Natural killer cell (primary cell): ENCODE results near the gene GRHL3. TPM values are rescaled to one million over a fixed set of nuclear protein-coding genes. Genes with fewer than 3 reads are reported as not detected.

Experiments
- ATAC-seq, 3 donors: fragments of 150-1000 bp in 2 of 3; fragments of 200-7000 bp in 1 of 3; cut with Tn5 transposase; 1 replicate in 1 of 3; 2 replicates in 2 of 3; pipeline ENCODE4 v1.10.0; 2021; ENCODE audit warnings: mild to moderate bottlenecking in 2 of 3, moderate library complexity in 2 of 3
- DNase-seq, 2 donors: peaks; one replicate each; pipeline versions ENCODE4 v3.0.0 to v3.0.0-alpha.2; 2013 to 2021; ENCODE audit warnings: mixed read lengths in 1 of 2
- H3K27ac ChIP-seq: one replicate; pipeline ENCODE4 v1.5.1; 2013; ENCODE audit warnings: mild to moderate bottlenecking, low read length
- H3K27me3 ChIP-seq: one replicate; pipeline ENCODE4 v1.6.1; 2013; ENCODE audit warnings: low read length; ENCODE audit not compliant: control insufficient read depth, insufficient read depth
- H3K36me3 ChIP-seq: one replicate; pipeline ENCODE4 v1.6.1; 2013; ENCODE audit warnings: low read length; ENCODE audit not compliant: control insufficient read depth, insufficient read depth
- H3K4me1 ChIP-seq: one replicate; pipeline ENCODE4 v1.6.1; 2013; ENCODE audit warnings: low read length; ENCODE audit not compliant: control insufficient read depth, insufficient read depth
- H3K4me3 ChIP-seq: one replicate; pipeline ENCODE4 v1.5.1; 2013; ENCODE audit warnings: low read length
- H3K9me3 ChIP-seq: one replicate; pipeline ENCODE4 v1.6.1; 2013; ENCODE audit warnings: low read length; ENCODE audit not compliant: control insufficient read depth, insufficient read depth
- H3K27ac Mint-ChIP-seq, 2 donors: one replicate each; pipeline ENCODE4 v1.8.0; 2022; ENCODE audit warnings: mild to moderate bottlenecking in 2 of 2, mixed read lengths in 2 of 2, moderate library complexity in 1 of 2
- H3K27me3 Mint-ChIP-seq, 2 donors: one replicate each; pipeline ENCODE4 v1.8.0; 2022; ENCODE audit warnings: low read depth in 2 of 2, mixed read lengths in 2 of 2
- H3K36me3 Mint-ChIP-seq: one replicate; pipeline ENCODE4 v1.8.0; 2022; ENCODE audit warnings: mixed read lengths
- H3K4me1 Mint-ChIP-seq, 2 donors: one replicate each; pipeline ENCODE4 v1.8.0; 2022; ENCODE audit warnings: mixed read lengths in 2 of 2
- H3K4me3 Mint-ChIP-seq: one replicate; pipeline ENCODE4 v1.8.0; 2022; ENCODE audit warnings: mild to moderate bottlenecking, moderate library complexity, mixed read lengths
- H3K9me3 Mint-ChIP-seq, 2 donors: one replicate each; pipeline ENCODE4 v1.8.0; 2022; ENCODE audit warnings: mixed read lengths in 2 of 2
- CTCF ChIP-seq: fragments of 200-600 bp; IDR thresholded peaks from one replicate; pipeline ENCODE4 v1.8.0; 2022; ENCODE audit warnings: antibody characterized with exemption
- WGBS: methylation state at CpG from one replicate; pipeline ENCODE4 v1.1.7; 2013; ENCODE audit warnings: missing lambda C conversion rate; ENCODE audit not compliant: insufficient coverage; 5-methylcytosine and 5-hydroxymethylcytosine counted together
- intact Hi-C: fragments of 100-400 bp; cut with micrococcal nuclease; formaldehyde crosslinking; loops from one replicate; pipeline ENCODE4 v1.14.2; 2022
- total RNA-seq, 4 donors: library from RNA; stranded (reverse); fragments of 120-200 nt in 1 of 4; gene quantifications; one replicate each; pipeline versions ENCODE4 v1.2.3 to v1.2.4, GENCODE V29; 2013 to 2022

Gene GRHL3
- total RNA-seq, 3 donors from 2014 or later (not counting 1 experiment from before 2014, with no cell fraction given), result not detected

GRCh38 chr1:24347159-24347934, 28.2 kb downstream of the GRHL3 start:
- H3K36me3 ChIP-seq, result no peaks in the 10 kb centered on the region
- no peaks in the 10 kb centered on the region for H3K27me3 ChIP-seq
- H3K9me3 ChIP-seq, result no peaks in the 10 kb centered on the region
- WGBS, result 94% methylated on average over 19 of the region's 19 CpGs
- DNase-seq (no peak), ATAC-seq (no peak)
- H3K27ac Mint-ChIP-seq, result no peak overlapping the region
- no peaks in the 10 kb centered on the region for H3K4me1 Mint-ChIP-seq
- H3K4me3 Mint-ChIP-seq, result no peak overlapping the region
- no peak overlapping the region for H3K4me3 ChIP-seq
- no peak for TF ChIP-seq CTCF
- H3K36me3 Mint-ChIP-seq, result no peaks in the 10 kb centered on the region
- peaks cover 0 to 5% of the 10 kb centered on the region in 2 donors for H3K27me3 Mint-ChIP-seq
- H3K27ac ChIP-seq, result no peak overlapping the region
- no peaks in the 10 kb centered on the region for H3K9me3 Mint-ChIP-seq
- H3K4me1 ChIP-seq, result no peaks in the 10 kb centered on the region
- intact Hi-C loops, result no loop called here

- intact Hi-C loops, result no loop called here
- Histone ChIP-seq H3K4me3 (no peak overlapping the region), H3K27ac (no peak overlapping the region), H3K9me3 (no peaks in the 10 kb centered on the region), H3K36me3 (no peaks in the 10 kb centered on the region), H3K4me1 (no peaks in the 10 kb centered on the region), H3K27me3 (no peaks in the 10 kb centered on the region)
- TF ChIP-seq CTCF, result no peak
- Mint-ChIP-seq H3K36me3 (no peaks in the 10 kb centered on the region), H3K27ac (no peak overlapping the region), H3K4me3 (no peak overlapping the region), H3K4me1 (no peaks in the 10 kb centered on the region), H3K27me3 (peaks cover 0 to 5% of the 10 kb centered on the region in 2 donors), H3K9me3 (no peaks in the 10 kb centered on the region)
- DNase-seq (no peak), ATAC-seq (no peak)
- WGBS, result 90% methylated on average over 10 of the region's 10 CpGs
Measured at GRCh38 chr1:24348196-24348595, 29.0 kb downstream of the GRHL3 start.

- WGBS, result 59% methylated on average over 2 of the region's 2 CpGs
- Histone ChIP-seq H3K4me3 (no peak overlapping the region), H3K27ac (no peak overlapping the region), H3K36me3 (no peaks in the 10 kb centered on the region), H3K27me3 (no peaks in the 10 kb centered on the region), H3K9me3 (no peaks in the 10 kb centered on the region), H3K4me1 (no peaks in the 10 kb centered on the region)
- H3K4me1 Mint-ChIP-seq, result no peaks in the 10 kb centered on the region
- H3K27me3 Mint-ChIP-seq, result peaks cover 0 to 5% of the 10 kb centered on the region in 2 donors
- intact Hi-C loops, result no loop called here
- no peak overlapping the region for H3K4me3 Mint-ChIP-seq
- TF ChIP-seq CTCF, result no peak
- H3K27ac Mint-ChIP-seq, result no peak overlapping the region
- DNase-seq (no peak), ATAC-seq (no peak)
- H3K9me3 Mint-ChIP-seq, result no peaks in the 10 kb centered on the region
- H3K36me3 Mint-ChIP-seq, result no peaks in the 10 kb centered on the region
Measured at GRCh38 chr1:24349891-24350290, 30.7 kb downstream of the GRHL3 start.

GRCh38 chr1:24351247-24351646, 32.1 kb downstream of the GRHL3 start:
- Mint-ChIP-seq H3K4me3 (no peak overlapping the region), H3K27ac (no peak overlapping the region), H3K36me3 (no peaks in the 10 kb centered on the region), H3K27me3 (peaks cover 0 to 5% of the 10 kb centered on the region in 2 donors), H3K9me3 (no peaks in the 10 kb centered on the region), H3K4me1 (no peaks in the 10 kb centered on the region)
- H3K27me3 ChIP-seq, result no peaks in the 10 kb centered on the region
- no peaks in the 10 kb centered on the region for H3K36me3 ChIP-seq
- DNase-seq (no peak), ATAC-seq (no peak)
- H3K27ac ChIP-seq, result no peak overlapping the region
- TF ChIP-seq CTCF, result no peak
- H3K4me1 ChIP-seq, result no peaks in the 10 kb centered on the region
- no peaks in the 10 kb centered on the region for H3K9me3 ChIP-seq
- intact Hi-C loops, result no loop called here
- no peak overlapping the region for H3K4me3 ChIP-seq
- 69% methylated on average over 4 of the region's 4 CpGs for WGBS
